ENCODE measurements around the gene IL15RA.

The IL15RA gene

GRCh38 chr10:5959581-5960069, 17.7 kb downstream of the IL15RA start:
- H3K4me3 ChIP-seq (replicated peaks; ENCODE audit: low read depth, low read length): no peak overlapping the region
- no peak for DNase-seq (ENCODE audit: low read depth)
- TF ChIP-seq CTCF (IDR thresholded peaks at IDR 0.05; ENCODE audit: low read length, missing control alignments): no peak

GRCh38 chr10:5959142-5959541, 18.2 kb downstream of the IL15RA start:
- no peak overlapping the region for H3K4me3 ChIP-seq (replicated peaks; ENCODE audit: low read depth, low read length)
- DNase-seq (ENCODE audit: low read depth): no peak
- no peak for TF ChIP-seq CTCF (IDR thresholded peaks at IDR 0.05; ENCODE audit: low read length, missing control alignments)

- H3K4me3 ChIP-seq (replicated peaks; ENCODE audit: low read depth, low read length): no peak overlapping the region
- DNase-seq (ENCODE audit: low read depth): no peak
- no peak for TF ChIP-seq CTCF (IDR thresholded peaks at IDR 0.05; ENCODE audit: low read length, missing control alignments)
These were observed 18.7 kb downstream of the IL15RA start for GRCh38 chr10:5958675-5959074.

GRCh38 chr10:5958077-5958476, 19.3 kb downstream of the IL15RA start:
- no peak overlapping the region for H3K4me3 ChIP-seq (replicated peaks; ENCODE audit: low read depth, low read length)
- TF ChIP-seq CTCF (IDR thresholded peaks at IDR 0.05; ENCODE audit: low read length, missing control alignments): no peak
- no peak for DNase-seq (ENCODE audit: low read depth)

GRCh38 chr10:5956146-5956936, 21.0 kb downstream of the IL15RA start:
- TF ChIP-seq CTCF (IDR thresholded peaks at IDR 0.05; ENCODE audit: low read length, missing control alignments): no peak
- no peak overlapping the region for H3K4me3 ChIP-seq (replicated peaks; ENCODE audit: low read depth, low read length)
- DNase-seq (ENCODE audit: low read depth): no peak

GRCh38 chr10:5953676-5954075, 23.7 kb downstream of the IL15RA start:
- no peak overlapping the region for H3K4me3 ChIP-seq (replicated peaks; ENCODE audit: low read depth, low read length)
- no peak for TF ChIP-seq CTCF (IDR thresholded peaks at IDR 0.05; ENCODE audit: low read length, missing control alignments)
- DNase-seq (ENCODE audit: low read depth): no peak
